DMS 273 (cell line): ENCODE results near the gene FER1L5.

ENCODE experiments used
- DNase-seq: peaks from one replicate; lab custom pipeline; 2025; ENCODE audit not compliant: unreplicated experiment; lab: John Stamatoyannopoulos, UW

Gene FER1L5

DNA sequence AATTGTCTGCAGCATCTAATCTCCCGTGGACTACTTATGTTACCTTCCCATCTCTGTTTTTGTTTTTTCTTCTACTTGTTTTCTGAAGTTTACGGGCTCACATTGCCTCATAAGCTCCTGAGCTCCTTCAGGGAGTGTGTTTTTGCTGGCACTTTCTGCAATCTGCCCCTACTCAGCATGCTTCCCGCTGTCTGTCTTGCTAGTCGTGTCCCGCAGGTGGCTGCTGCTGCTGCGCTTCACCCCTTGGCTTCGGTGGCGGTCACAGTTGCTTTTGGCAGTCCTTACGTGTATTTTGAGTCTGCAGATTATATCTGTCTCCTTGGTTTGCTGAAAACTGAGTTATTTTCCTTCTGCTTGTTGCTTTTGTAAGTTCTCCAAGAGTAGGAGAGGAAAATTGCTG lies 37.3 kb downstream of the FER1L5 start:
- DNase-seq = no peak

DNA sequence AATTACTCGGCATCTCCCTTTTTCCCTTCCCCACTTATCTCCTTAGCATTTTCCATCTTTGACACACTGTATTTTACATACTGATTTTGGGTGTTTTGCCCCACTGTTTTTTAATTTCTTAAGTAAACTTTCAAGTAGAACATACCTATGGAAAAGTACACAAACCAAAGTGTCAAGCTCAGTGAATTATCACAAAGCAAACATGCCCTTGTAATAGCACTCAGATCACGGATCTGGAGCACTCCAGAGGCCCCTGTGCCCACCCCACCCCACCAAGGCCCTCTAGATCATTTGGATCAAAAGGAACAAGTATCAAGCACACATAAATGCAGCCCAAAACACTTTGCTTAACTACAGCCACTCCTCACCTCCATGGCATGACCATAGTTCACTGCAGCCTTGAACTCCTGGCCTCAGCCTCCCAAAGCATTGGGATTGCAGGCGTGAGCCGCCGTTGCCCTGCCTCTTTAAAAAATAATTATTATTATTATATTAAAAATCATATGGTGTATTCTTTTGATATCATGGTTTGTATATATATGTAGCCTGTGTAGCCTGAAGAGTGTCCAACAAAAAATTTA lies 38.1 kb downstream of the FER1L5 start:
- no peak for DNase-seq

DNA sequence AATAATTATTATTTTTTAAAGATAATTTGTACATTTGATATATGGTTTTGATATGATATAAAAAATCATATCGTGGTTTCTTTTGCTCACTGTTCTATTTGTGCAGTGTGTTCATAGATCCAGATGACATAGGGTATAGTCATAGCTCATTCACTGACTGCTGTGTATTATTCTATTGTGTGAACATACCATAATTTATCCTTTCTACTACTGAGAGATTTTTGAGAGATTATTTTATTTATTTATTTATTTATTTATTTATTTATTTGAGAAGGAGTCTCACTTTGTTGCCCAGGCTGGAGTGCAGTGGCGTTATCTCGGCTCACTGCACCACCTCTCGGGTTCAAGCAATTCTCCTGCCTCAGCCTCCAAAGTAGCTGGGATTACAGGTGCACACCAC lies 39.0 kb downstream of the FER1L5 start:
- DNase-seq = no peak

DNA sequence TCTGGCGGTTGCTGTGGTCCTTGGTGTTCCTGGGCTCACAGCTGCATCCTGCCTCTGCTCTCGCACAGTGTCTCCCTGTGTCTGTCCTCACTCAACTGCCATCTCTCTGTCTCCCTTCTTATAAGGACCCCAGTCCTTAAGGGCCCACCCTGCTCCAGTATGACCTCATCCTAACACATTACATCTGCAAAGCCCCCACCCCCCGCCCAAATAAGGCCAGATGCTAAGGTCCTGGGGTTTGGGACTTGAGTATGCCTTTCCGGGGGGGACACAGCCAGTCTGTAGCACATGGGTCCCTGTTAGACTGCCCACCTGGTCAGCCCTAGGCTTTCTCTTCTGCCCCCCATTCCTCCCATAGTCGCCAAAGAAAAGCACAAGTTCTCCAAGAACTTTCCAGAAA lies 40.7 kb downstream of the FER1L5 start:
- DNase-seq = no peak

DNA sequence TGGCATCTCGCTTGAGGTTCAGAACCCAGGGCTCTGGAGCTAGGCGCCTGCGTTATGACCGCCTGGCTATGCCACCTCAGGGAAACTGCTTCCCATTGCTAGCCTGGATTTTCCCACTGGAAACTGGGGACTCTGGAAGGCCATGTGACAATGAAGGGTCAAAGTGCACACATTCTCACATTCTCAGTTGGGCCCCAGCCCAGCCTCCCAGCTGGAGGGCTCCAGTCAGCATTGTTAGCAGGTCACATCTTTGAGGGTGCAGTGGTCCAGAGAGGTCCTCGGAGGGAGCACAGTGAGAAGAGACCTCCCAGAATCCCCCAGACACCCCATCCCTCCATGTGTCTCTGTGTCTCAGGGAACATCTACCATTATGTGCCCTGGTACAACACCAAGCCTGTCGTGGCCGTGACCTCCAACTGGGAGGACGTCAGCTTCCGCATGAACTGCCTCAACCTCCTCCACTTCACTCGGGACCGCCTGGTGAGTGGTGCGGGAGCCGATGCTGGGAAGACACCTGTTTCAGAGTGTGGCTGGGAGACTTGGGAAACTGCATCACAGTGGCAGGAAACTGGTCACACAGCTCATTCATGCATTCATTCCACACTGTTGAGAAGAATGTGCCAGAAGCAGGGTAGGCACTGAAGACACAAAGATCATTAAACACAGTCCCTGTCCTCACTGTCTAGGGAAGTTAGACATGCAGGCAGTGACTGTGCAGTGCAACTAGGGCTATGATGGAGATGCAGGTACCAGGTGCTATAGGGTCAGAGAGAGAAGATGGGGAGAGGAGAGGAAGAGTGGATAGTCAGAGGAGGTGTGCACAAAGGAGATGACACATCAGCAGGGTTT lies 41.6 kb downstream of the FER1L5 start:
- no peak for DNase-seq

DNA sequence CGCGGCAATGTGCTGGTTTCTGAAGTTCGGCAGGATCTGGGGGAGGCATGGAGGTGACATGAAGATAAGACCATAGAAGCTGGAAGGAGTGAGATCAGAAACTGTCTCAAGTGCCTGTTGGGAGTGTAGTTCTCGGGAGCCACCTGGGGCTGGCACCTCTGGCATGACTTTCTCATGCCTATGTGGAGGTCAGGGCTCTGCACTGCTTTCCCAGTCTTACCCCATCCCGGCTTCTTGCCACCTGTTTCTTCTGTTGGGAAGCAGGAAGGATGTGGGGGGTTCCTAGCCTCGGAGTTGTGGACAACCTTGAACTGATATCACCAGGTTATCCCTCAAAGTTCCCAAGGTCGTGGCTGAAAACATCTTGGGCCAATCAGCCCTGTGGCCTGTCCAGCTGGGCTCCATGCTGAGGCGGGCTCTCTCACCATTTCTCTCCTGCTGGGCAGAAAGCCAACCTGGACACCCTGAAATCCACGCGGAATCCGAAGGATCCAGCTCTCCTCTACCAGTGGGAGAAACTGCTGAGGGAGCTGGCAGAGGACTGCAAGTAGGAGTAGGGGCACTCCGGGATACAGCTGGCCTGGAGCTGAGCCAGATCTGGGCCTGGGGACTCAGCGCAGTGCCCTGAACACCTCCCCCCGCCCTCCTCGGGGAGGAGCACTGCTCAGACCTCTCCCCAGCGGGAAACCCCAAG lies 42.5 kb downstream of the FER1L5 start:
- peak; percentile 53 for DNase-seq

DNA sequence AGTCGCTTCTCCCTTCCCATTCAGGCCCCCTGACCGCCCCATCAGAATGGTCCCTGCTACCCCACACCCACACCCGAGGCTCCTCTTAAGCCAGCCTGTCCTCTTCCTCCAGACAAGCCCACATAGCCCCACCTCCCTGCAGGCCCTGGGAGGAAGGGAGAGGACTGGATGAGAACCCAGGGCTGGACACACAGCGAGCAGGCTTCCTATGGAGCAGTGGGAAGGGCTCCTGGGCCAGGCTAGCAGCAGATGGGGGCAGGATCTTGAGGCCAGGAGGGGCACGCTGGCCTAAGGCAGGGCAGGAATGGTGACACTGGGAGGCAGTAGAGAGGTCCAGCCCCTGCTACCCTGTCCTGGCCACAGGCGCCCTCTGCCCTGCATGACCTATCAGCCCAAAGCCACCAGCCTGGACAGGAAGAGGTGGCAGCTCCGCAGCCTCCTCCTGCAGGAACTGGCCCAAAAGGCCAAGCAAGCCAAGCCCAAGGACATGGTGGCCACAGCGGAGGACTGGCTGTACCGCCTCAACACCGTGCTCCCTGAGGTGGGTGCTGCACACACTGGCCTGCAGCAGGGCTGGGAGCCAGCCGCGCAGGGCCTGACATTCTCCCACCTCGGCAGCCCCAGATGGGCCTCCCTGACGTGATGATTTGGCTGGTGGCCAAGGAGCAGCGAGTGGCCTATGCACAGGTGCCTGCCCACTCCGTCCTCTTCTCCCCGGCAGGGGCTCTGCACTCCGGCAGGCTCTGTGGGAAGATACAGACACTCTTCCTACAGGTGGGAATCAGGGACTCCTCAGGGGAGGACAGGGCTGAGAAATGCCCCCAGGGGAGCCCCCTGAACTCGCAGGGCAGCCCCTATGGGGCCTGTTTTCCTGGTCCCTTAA lies 43.3 kb downstream of the FER1L5 start:
- DNase-seq = peak; percentile 92

DNA sequence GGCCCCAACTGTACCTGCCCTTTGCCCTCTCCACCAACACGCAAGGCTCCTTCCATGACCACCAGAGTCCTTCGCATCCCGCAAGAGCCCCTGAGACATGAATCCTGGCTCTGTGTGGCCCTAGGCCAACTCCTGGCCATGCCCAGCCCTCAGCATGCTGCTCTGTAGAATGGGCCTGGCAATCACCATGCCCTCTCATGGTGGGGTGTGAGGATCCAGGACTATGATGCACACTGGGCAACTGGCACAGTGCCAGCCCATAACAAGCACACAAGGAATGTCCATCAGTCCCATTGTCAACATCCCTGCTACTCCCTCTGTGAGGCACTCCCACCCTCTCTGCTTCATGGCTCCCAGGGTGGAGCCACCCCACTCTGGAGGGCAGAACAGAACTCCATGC lies 44.7 kb downstream of the FER1L5 start:
- no peak for DNase-seq

DNA sequence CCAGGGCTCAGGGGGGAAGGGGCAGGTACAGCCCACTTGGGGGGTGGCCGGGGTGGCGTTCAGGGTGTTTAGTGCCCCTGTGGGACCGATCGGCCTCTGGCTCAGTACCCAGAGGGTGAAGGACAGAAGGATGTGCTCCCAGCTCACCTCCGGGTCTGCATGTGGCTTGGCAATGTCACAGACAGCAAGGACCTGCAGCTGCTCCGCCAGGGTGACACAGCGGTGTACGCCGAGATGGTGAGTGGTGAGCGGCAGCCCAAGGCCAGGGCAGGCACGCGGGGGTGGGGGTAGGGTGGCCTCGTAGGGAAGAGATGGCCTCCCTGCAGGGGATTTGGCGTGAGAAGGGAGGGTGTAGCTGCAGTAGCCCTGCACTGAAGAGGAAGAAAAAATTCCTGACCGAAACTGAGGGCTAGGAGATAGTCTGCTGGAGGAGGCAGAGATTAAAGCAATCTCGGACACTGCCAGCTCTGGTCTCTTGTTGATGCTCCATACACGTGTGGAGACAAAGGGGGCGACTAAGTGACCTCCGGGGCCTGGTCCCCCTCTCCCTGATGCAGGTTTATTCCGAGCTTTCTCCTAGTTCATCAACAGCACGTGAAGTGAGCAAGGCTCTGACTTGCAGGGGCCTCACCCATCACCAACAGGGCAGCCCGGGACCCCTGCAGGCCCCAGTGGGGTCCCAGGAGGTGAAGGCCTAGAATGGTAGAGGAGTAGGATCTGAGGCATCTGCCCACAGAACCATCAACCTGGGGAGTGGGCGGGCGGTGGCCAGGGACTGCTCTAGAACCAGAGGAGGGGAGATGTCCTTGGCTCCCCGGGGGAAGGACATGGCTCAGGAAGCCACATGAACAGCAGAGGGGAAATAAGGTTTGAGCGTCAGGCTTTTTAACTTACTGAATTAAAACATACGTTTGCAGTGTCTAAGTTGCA lies 45.4 kb downstream of the FER1L5 start:
- no peak for DNase-seq

DNA sequence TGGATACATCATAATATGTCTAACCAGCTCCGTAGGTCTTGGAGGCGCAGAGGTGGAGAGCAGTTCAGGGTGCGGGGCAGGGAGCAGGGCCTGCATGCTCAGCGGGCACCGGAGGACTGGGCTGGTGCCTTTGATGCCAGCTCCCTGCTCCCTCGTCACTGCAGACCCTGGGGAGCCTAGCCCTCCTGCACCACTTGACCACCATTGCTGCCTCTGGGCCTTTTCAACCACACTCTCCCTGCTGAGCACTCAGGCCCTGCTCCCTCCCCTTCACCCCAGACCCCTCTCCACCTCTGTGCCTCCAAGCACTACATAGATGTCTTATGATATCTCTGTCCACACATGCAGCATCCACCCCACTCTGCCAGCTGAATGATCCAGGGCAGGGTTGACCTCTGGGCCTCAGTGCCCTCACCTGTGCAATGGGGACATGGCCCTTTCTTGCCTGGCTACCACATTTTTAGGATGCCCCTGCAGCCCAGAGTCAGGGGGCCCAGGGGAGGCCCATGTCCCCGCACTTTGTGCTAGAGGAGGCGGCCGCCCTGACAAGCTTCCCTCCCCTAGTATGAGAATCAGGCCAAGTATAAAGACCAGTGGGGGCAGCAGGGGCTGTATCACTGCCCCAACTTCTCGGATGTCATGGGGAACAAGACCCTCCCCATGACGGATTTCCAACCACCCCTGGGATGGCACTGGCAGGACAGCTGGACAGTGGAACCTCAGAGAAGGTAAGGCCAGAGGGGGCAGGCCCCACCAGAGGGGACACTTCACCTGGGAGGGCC lies 46.3 kb downstream of the FER1L5 start:
- DNase-seq = no peak

DNA sequence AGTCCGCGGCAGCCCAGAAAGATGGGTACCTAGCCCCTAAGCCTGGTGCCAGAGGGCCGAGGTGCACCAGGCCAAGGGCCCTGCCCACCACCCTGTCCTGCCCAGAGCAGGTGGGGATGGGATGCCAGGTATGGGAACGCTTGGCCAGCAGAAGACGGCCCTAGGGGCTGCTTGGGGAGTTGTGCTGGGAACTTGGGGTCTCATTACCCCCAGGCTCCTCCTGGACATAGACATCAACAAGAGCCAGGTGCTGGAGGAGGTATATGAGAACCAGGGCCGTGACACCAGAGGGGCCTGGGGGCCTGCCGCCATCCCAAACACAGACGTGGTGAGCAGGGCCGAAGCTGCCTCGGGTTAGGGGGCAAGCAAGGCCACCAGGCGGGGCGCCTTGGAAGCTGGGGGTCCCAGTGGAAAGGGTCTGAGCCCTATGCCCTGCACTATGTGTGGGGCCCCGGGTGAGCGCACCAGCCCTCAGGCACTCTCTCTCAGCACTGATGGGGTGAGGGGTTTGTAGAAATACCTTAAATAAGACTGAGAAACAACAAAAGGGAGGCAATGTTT lies 46.9 kb downstream of the FER1L5 start:
- DNase-seq = no peak

DNA sequence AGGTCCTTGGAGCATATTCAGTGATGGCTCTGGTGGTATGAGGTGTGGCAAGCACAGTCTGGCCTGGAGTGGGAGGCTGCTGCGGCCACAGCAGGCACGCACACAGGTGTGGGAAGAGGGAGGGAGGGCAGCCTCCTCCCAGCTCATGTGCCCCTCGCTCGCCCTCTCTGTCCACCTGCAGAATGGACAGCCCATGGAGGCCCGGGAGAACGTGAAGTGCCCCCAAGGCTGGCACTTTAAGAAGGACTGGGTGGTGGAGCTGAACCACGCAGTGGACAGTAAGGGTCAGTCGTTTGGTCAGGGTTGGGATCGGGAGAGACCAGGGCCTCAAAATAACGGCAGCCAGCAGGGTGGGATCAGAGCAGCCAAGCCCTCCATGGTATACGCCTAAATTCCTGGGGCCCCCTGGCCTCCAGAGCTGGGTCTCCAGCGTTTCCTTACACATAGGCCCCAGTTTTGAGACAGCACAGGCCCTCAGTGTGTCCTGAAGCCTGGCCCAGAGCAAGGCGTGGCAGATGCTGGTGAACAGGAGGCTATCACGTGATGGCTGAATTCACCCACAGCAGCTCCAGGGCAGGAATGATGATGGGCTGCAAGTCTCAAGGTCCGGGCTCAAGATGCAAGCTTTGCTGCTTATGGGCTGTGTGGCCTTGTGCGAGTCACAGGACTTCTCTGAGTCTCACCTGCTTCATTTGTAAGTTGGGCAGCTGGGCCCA lies 47.9 kb downstream of the FER1L5 start:
- peak; percentile 18 for DNase-seq

DNA sequence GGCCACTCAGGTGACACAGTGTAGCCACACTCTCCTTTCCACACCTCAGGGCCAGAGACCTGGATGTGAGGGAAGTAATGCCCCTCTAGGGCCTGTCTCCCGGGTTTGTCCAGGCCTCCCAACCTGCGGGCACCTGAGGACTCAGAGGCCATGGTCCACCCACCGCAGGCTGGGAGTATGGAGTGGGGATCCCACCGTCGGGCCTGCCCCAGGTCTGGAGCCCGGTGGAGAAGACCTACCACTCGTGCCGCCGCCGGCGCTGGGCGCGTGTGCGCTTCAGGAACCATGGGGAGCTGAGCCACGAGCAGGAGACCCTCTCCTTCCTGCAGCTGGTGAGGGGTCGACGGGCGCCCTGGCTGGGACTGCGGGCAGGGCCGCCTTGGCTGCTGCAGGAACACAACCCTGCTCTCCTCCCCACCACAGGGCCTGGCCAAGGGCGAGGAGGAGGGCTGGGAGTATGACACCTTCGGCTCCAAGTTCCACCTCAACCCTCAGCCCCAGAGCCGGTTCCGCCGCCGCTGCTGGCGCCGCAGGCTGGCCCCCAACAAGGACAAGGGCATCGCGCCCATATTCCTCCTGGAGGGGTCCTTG lies 48.6 kb downstream of the FER1L5 start:
- no peak for DNase-seq

DNA sequence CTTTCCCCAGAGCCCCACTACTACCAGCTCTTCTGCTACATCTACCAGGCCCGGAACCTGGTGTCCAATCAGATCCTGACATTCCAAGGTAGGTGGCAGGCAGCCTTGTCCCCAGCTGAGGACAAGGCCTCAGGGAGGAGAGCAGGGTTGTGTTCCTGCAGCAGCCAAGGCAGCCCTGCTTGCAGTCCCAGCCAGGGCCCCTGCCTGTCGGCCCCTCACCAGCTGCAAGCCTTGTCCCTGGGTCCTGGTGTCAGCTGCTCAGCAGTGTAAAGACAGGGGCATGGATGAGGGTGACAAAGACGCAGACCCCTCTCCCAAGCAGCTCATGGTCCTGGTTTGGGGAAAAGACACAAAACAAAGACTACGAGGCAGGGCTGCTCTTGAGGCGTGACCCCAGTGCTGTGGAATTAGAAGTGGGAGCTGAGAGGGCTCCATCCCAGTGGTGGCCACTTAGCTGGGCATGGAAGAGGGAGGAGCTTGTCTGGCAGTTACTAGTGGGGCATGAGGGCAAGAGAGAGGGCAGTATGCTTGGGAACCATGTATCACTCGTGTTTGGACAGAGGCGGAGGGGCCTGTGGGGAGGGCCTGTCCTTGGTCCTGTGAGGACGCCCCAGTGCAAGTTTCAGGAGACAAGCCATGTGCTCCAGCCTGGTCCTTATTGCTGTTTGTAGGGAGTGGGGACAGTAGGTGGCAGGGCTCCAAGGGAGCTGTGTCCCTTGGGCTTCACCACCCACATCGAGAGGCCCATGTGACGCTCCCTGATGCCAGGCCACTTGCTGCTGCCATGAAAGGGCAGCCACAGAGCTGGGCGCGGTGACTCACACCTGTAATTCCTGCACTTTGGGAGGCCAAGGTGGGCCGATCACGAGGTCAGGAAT lies 49.8 kb downstream of the FER1L5 start:
- no peak for DNase-seq

DNA sequence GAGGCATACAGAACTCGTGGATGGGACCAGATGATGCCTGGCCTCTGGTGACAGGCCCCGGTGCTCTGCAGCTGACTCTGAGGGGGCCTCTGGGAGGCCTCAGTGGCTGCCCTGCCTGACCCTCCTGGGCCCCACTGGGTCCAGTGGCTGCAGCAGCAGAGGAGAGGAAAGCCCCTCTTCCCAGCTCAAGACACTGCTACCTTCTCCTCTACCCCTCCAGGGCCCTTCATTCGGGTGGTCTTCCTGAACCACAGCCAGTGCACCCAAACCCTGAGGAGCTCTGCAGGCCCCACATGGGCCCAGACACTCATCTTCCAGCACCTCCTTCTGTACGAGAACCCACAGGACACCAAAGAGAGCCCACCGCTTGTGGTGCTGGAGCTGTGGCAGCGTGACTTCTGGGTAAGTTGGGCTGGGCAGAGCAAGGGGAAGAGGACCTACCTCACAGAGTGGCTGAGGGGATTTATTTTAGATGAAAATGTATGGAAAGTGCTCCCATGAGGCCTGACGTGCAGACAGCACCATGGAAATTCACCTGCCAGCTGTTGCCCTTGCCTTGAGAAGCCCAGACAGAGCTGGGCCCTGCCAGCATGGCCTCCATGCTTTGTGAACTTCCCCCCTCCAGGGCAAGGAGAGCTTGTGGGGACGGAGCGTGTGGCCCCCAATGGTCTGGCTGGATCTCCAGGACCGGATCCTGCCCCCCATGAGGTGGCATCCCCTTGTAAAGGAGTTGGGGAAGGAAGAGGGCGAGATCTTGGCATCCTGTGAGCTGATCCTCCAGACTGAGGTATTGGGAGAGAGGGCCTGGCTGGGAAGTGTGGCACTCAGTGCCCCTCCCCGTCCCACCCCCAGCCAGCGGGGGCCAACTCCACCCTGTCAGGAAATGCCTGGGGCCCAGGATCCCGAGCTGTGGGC lies 51.0 kb downstream of the FER1L5 start:
- DNase-seq = peak; percentile 53

DNA sequence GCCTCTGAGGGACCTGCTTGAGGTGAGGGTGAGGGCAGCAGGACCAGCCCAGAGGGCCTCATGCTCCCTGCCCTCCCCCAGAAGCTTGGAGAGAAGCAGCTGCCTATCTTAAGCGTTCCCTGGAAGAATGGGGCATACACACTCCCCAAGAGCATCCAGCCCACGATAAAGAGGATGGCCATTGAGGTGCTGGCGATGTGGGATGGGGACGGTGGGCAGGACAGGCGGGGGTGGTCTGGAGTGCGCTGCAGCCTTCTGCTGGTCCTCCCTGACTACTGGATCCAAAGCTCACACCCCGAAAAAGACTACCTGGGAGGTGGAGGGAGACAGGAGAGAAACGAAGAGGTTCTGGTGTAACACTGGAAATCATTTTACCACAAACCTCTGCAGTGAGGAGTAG lies 51.7 kb downstream of the FER1L5 start:
- no peak for DNase-seq
